Stomach (tissue), 4 donors: ENCODE results near the gene SPHK1.

Source experiments
- POLR2A ChIP-seq, 4 donors: fragments of 450-650 bp; IDR thresholded peaks; one replicate each; pipeline ENCODE4 v1.6.1; 2016; ENCODE audit warnings: antibody characterized with exemption in 4 of 4, control low read depth in 2 of 4, mild to moderate bottlenecking in 1 of 4, moderate library complexity in 1 of 4
- TF ChIP-seq, protein P1 (sequence below), 7 experiments: fragments of 450-650 bp in 4 of 7; fragments of 200-600 bp in 3 of 7; sonication (generic) in 3 of 7; IDR thresholded peaks; one replicate each; pipeline ENCODE4 v1.5.1; 2016 to 2019; ENCODE audit warnings: antibody characterized with exemption in 7 of 7, control low read depth in 2 of 7, mild to moderate bottlenecking in 1 of 7

DNA sequence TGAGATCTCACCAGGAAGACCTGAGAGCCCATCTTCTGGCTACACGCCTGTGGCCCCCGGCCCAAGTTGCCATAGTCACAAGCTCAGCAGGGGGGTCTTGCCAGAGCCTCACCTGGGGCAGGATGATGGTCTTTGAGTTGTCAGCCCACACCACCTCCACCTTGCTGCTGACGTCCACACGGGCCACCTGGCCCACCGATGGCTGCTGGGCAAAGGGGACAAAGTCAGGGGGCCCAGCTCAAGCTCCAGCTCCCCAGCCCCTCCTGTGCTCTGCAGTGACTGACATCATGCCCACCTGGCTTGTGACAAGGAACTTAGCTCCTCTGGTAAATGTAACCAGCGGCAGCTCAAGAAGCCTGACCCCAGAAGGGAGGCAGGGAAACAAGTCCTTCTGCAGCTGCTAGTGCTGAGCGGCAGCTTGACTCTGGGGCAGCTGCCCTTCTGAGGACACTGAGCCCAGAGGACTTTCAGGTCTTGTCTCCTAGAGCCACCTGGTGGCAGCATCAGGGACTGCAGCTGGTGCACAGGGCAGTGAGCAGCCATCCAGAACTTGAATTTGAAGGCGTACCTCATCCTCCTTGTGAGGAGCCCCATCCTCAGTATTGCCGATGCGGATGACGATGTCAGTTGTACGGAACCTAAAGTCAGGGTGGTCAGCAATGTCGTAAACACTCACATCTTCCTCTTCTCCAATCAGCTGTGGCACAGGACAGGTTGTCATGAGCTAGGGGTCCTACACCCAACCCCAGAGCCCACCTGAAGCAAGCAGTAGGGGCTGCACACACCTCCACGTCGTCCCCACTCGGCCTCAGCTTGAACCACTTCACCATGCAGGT, 13.5 kb downstream of the SPHK1 start:
- TF ChIP-seq POLR2A (IDR thresholded peaks at IDR 0.05) = no peak
- TF ChIP-seq, protein P1, sequence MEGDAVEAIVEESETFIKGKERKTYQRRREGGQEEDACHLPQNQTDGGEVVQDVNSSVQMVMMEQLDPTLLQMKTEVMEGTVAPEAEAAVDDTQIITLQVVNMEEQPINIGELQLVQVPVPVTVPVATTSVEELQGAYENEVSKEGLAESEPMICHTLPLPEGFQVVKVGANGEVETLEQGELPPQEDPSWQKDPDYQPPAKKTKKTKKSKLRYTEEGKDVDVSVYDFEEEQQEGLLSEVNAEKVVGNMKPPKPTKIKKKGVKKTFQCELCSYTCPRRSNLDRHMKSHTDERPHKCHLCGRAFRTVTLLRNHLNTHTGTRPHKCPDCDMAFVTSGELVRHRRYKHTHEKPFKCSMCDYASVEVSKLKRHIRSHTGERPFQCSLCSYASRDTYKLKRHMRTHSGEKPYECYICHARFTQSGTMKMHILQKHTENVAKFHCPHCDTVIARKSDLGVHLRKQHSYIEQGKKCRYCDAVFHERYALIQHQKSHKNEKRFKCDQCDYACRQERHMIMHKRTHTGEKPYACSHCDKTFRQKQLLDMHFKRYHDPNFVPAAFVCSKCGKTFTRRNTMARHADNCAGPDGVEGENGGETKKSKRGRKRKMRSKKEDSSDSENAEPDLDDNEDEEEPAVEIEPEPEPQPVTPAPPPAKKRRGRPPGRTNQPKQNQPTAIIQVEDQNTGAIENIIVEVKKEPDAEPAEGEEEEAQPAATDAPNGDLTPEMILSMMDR (IDR thresholded peaks at IDR 0.05) = peak in 6 of 7 experiments; percentile 53 to 99 (median 98)
